ENCODE data around the gene FGF18.
A peak's percentile ranks its signal among the peaks of the same experiment; 100 is the strongest.
"Not testable (repeated sequence)": the region's sequence is repeated elsewhere in the genome, so short reads cannot be mapped to it uniquely, and the experiment has no call there.

FGF18 gene, protein sequence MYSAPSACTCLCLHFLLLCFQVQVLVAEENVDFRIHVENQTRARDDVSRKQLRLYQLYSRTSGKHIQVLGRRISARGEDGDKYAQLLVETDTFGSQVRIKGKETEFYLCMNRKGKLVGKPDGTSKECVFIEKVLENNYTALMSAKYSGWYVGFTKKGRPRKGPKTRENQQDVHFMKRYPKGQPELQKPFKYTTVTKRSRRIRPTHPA

DNA sequence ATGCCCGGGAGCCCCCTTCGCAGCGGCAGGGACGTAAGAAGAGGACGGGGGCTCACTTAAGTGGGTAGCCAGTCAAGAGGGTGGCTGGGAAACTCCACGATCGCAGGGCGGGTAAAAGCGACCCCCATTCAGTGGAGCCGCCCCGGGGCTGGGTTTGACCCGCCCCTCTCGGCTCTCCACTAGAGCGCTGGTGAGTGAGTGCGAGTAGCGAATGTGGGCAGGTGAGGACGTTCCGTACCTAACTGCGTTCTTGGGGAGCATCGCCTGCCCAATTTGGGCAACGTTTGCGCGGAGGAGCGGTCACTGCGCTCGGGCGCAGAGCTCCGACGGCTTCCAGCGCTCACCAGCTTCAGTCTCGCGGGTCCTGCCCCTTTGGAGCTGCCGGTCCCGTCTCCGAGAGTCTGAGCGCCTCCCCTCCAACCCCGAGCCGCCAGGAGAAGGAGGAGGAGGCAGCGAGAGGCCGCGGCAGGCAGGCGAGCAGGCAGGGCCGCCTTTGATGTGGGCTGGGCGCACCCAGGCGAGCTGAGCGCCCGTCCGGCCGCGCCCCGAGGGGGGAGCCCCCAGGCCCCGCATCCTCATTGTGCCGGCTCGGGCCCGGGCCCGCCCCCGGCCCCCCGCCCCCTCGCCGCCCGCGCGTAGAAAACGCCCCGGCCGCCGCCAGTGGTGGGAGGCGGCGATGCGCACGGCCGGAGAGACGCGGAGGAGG, at the start of gene FGF18:
Gene FGF18 (plus strand): TSS at position 666 of the 706 bp plus-strand sequence. CDS start 553 bp downstream, outside the sequence.
- H3K4me2 ChIP-seq (ENCODE audit: low read length), result peak within 1 kb of the TSS; percentile 79
- peaks cover 18% of the 10 kb centered on the region for H3K4me1 ChIP-seq (ENCODE audit: control insufficient read depth, low read length)
- H3K27me3 ChIP-seq (ENCODE audit: control insufficient read depth, low read length), result peaks cover 23% of the 10 kb centered on the region
- H3K36me3 ChIP-seq (ENCODE audit: control insufficient read depth, low read length), result no peaks in the 10 kb centered on the region
- TF ChIP-seq, protein P1, sequence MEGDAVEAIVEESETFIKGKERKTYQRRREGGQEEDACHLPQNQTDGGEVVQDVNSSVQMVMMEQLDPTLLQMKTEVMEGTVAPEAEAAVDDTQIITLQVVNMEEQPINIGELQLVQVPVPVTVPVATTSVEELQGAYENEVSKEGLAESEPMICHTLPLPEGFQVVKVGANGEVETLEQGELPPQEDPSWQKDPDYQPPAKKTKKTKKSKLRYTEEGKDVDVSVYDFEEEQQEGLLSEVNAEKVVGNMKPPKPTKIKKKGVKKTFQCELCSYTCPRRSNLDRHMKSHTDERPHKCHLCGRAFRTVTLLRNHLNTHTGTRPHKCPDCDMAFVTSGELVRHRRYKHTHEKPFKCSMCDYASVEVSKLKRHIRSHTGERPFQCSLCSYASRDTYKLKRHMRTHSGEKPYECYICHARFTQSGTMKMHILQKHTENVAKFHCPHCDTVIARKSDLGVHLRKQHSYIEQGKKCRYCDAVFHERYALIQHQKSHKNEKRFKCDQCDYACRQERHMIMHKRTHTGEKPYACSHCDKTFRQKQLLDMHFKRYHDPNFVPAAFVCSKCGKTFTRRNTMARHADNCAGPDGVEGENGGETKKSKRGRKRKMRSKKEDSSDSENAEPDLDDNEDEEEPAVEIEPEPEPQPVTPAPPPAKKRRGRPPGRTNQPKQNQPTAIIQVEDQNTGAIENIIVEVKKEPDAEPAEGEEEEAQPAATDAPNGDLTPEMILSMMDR (IDR thresholded peaks at IDR 0.05; ENCODE audit: low read depth, low read length, poor library complexity, severe bottlenecking), result peak; percentile 42
- TF ChIP-seq EZH2phosphoT487 (IDR thresholded peaks at IDR 0.05; ENCODE audit: borderline replicate concordance, low read length), result no peak
- no peaks in the 10 kb centered on the region for H3K9me3 ChIP-seq (ENCODE audit: control insufficient read depth, insufficient read depth, low read length)
- no peaks in the 10 kb centered on the region for H3K9me2 ChIP-seq (replicated peaks; ENCODE audit: control insufficient read depth, low read length)
- no peaks in the 10 kb centered on the region for H3K79me2 ChIP-seq (ENCODE audit: control insufficient read depth, low read length)
- no peak within 1 kb of the TSS for H3K27ac ChIP-seq (ENCODE audit: low read depth, low read length)
- peaks cover 37% of the 10 kb centered on the region for H3F3A ChIP-seq (ENCODE audit: control insufficient read depth, insufficient read depth)
- H4K20me1 ChIP-seq (ENCODE audit: control insufficient read depth, insufficient read depth, low read depth, low read length), result no peaks in the 10 kb centered on the region
- H3K4me3 ChIP-seq (ENCODE audit: low read length), result peak within 1 kb of the TSS; percentile 51

DNA sequence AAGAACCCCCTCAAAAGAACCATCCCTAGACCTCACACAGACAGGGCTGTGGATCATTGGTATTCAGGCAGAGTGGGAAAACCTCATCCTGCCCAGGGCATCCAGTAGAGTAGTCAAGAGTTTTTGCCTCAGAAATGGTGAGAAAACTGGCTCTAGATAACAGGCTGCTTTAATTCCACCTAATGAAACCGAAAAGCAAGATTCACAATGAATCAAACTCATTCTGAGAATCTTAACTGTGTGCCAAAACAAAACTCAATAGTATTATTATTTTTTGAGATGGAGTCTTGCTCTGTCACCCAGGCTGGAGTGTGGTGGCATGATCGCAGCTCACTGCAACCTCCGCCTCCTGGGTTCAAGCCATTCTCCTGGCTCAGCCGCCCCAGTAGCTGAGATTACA, 49.5 kb upstream of the FGF18 start:
- no peaks in the 10 kb centered on the region for H4K20me1 ChIP-seq (ENCODE audit: control insufficient read depth, insufficient read depth, low read depth, low read length)
- no peaks in the 10 kb centered on the region for H3K4me1 ChIP-seq (ENCODE audit: control insufficient read depth, low read length)
- no peak for TF ChIP-seq EZH2phosphoT487 (IDR thresholded peaks at IDR 0.05; ENCODE audit: borderline replicate concordance, low read length)
- TF ChIP-seq, protein P1 (IDR thresholded peaks at IDR 0.05; ENCODE audit: low read depth, low read length, poor library complexity, severe bottlenecking), result no peak
- H3K9me2 ChIP-seq (replicated peaks; ENCODE audit: control insufficient read depth, low read length), result no peaks in the 10 kb centered on the region
- no peaks in the 10 kb centered on the region for H3K27me3 ChIP-seq (ENCODE audit: control insufficient read depth, low read length)
- H3F3A ChIP-seq (ENCODE audit: control insufficient read depth, insufficient read depth), result no peaks in the 10 kb centered on the region
- no peaks in the 10 kb centered on the region for H3K9me3 ChIP-seq (ENCODE audit: control insufficient read depth, insufficient read depth, low read length)
- H3K36me3 ChIP-seq (ENCODE audit: control insufficient read depth, low read length), result no peaks in the 10 kb centered on the region
- no peak overlapping the region for H3K27ac ChIP-seq (ENCODE audit: low read depth, low read length)
- no peak overlapping the region for H3K4me2 ChIP-seq (ENCODE audit: low read length)
- H3K4me3 ChIP-seq (ENCODE audit: low read length), result no peak overlapping the region
- no peaks in the 10 kb centered on the region for H3K79me2 ChIP-seq (ENCODE audit: control insufficient read depth, low read length)

- not testable (repeated sequence) for H3K9me2 ChIP-seq (replicated peaks; ENCODE audit: control insufficient read depth, low read length)
- TF ChIP-seq, protein P1 (IDR thresholded peaks at IDR 0.05; ENCODE audit: low read depth, low read length, poor library complexity, severe bottlenecking), result peak; percentile 28
Observed at GRCh38 chr5:171370881-171371280, 48.6 kb upstream of the FGF18 start.

More at GRCh38 chr5:171370881-171371280, 48.6 kb upstream of the FGF18 start:
- not testable (repeated sequence) for H3K79me2 ChIP-seq (ENCODE audit: control insufficient read depth, low read length); H3K4me3 ChIP-seq (ENCODE audit: low read length); H3K36me3 ChIP-seq (ENCODE audit: control insufficient read depth, low read length); H4K20me1 ChIP-seq (ENCODE audit: control insufficient read depth, insufficient read depth, low read depth, low read length); H3F3A ChIP-seq (ENCODE audit: control insufficient read depth, insufficient read depth); H3K4me1 ChIP-seq (ENCODE audit: control insufficient read depth, low read length); H3K4me2 ChIP-seq (ENCODE audit: low read length); H3K9me3 ChIP-seq (ENCODE audit: control insufficient read depth, insufficient read depth, low read length); H3K27me3 ChIP-seq (ENCODE audit: control insufficient read depth, low read length); H3K27ac ChIP-seq (ENCODE audit: low read depth, low read length)
